ENCODE data around the gene SPIN2B.
A peak's percentile ranks its signal among the peaks of the same experiment; 100 is the strongest.
"Not testable (repeated sequence)": the region's sequence is repeated elsewhere in the genome, so short reads cannot be mapped to it uniquely, and the experiment has no call there.

Gene SPIN2B

GRCh38 chrX:57121162-57121755 lies at the start of gene SPIN2B:
TSS of gene SPIN2B (minus strand) at chrX:57121548.
- H3K4me1 ChIP-seq (ENCODE audit: control insufficient read depth, insufficient read depth, low read length) = no peaks in the 10 kb centered on the region
- peak; percentile 50 for DNase-seq (ENCODE audit: low read depth, low spot score)
- H3K36me3 ChIP-seq (ENCODE audit: control insufficient read depth, insufficient read depth, low read length) = no peaks in the 10 kb centered on the region
- WGBS (ENCODE audit: insufficient coverage, insufficient read length) = no CpG with 5 or more reads among the region's 43 CpGs
- H3K27ac ChIP-seq (ENCODE audit: low read length) = no peak within 1 kb of the TSS
- H3K9me3 ChIP-seq (ENCODE audit: control insufficient read depth, insufficient read depth, low read length) = no peaks in the 10 kb centered on the region
- H3K4me3 ChIP-seq (ENCODE audit: low read length) = peak within 1 kb of the TSS; percentile 89; the same call in 1 of the 2 replicates
- no peaks in the 10 kb centered on the region for H3K27me3 ChIP-seq (ENCODE audit: control insufficient read depth, insufficient read depth, low read length)

- H3K4me3 ChIP-seq (ENCODE audit: low read length) = no peak overlapping the region
- DNase-seq (ENCODE audit: low read depth, low spot score) = no peak
- no peaks in the 10 kb centered on the region for H3K4me1 ChIP-seq (ENCODE audit: control insufficient read depth, insufficient read depth, low read length)
- H3K27ac ChIP-seq (ENCODE audit: low read length) = no peak overlapping the region
- H3K36me3 ChIP-seq (ENCODE audit: control insufficient read depth, insufficient read depth, low read length) = no peaks in the 10 kb centered on the region
- H3K9me3 ChIP-seq (ENCODE audit: control insufficient read depth, insufficient read depth, low read length) = no peaks in the 10 kb centered on the region
- no CpG with 5 or more reads among the region's 5 CpGs for WGBS (ENCODE audit: insufficient coverage, insufficient read length)
- H3K27me3 ChIP-seq (ENCODE audit: control insufficient read depth, insufficient read depth, low read length) = no peaks in the 10 kb centered on the region
Measured at GRCh38 chrX:57156397-57157049, 35.2 kb upstream of the SPIN2B start.

- H3K27me3 ChIP-seq (ENCODE audit: control insufficient read depth, insufficient read depth, low read length) = no peaks in the 10 kb centered on the region
- H3K4me3 ChIP-seq (ENCODE audit: low read length) = no peak overlapping the region
- H3K27ac ChIP-seq (ENCODE audit: low read length) = no peak overlapping the region
- H3K9me3 ChIP-seq (ENCODE audit: control insufficient read depth, insufficient read depth, low read length) = no peaks in the 10 kb centered on the region
- H3K36me3 ChIP-seq (ENCODE audit: control insufficient read depth, insufficient read depth, low read length) = no peaks in the 10 kb centered on the region
- DNase-seq (ENCODE audit: low read depth, low spot score) = no peak
- WGBS (ENCODE audit: insufficient coverage, insufficient read length) = no CpG with 5 or more reads among the region's 2 CpGs
- no peaks in the 10 kb centered on the region for H3K4me1 ChIP-seq (ENCODE audit: control insufficient read depth, insufficient read depth, low read length)
Measured at GRCh38 chrX:57155171-57155570, 33.8 kb upstream of the SPIN2B start.

- not testable (repeated sequence) for H3K4me1 ChIP-seq (ENCODE audit: control insufficient read depth, insufficient read depth, low read length); H3K9me3 ChIP-seq (ENCODE audit: control insufficient read depth, insufficient read depth, low read length); H3K27ac ChIP-seq (ENCODE audit: low read length); H3K27me3 ChIP-seq (ENCODE audit: control insufficient read depth, insufficient read depth, low read length); DNase-seq (ENCODE audit: low read depth, low spot score); H3K36me3 ChIP-seq (ENCODE audit: control insufficient read depth, insufficient read depth, low read length); H3K4me3 ChIP-seq (ENCODE audit: low read length)
- no CpG with 5 or more reads among the region's 8 CpGs for WGBS (ENCODE audit: insufficient coverage, insufficient read length)
Measured at GRCh38 chrX:57152222-57152621, 30.9 kb upstream of the SPIN2B start.

GRCh38 chrX:57138674-57139073 lies 17.3 kb upstream of the SPIN2B start:
- DNase-seq (ENCODE audit: low read depth, low spot score) = no peak
- Histone ChIP-seq H3K27me3 (ENCODE audit: control insufficient read depth, insufficient read depth, low read length) (no peaks in the 10 kb centered on the region), H3K27ac (ENCODE audit: low read length) (no peak overlapping the region), H3K9me3 (ENCODE audit: control insufficient read depth, insufficient read depth, low read length) (no peaks in the 10 kb centered on the region), H3K36me3 (ENCODE audit: control insufficient read depth, insufficient read depth, low read length) (no peaks in the 10 kb centered on the region), H3K4me1 (ENCODE audit: control insufficient read depth, insufficient read depth, low read length) (no peaks in the 10 kb centered on the region; the same call in 1 of the 2 replicates), H3K4me3 (ENCODE audit: low read length) (no peak overlapping the region)
- no CpG with 5 or more reads among the region's 4 CpGs for WGBS (ENCODE audit: insufficient coverage, insufficient read length)

- Histone ChIP-seq H3K27me3 (ENCODE audit: control insufficient read depth, insufficient read depth, low read length) (no peaks in the 10 kb centered on the region), H3K4me3 (ENCODE audit: low read length) (peak overlapping the region; percentile 37; the same call in 1 of the 2 replicates), H3K9me3 (ENCODE audit: control insufficient read depth, insufficient read depth, low read length) (no peaks in the 10 kb centered on the region), H3K36me3 (ENCODE audit: control insufficient read depth, insufficient read depth, low read length) (no peaks in the 10 kb centered on the region), H3K4me1 (ENCODE audit: control insufficient read depth, insufficient read depth, low read length) (no peaks in the 10 kb centered on the region; the same call in 1 of the 2 replicates), H3K27ac (ENCODE audit: low read length) (no peak overlapping the region)
- DNase-seq (ENCODE audit: low read depth, low spot score) = no peak
- WGBS (ENCODE audit: insufficient coverage, insufficient read length) = no CpG with 5 or more reads among the region's 1 CpG
Measured at GRCh38 chrX:57137501-57137900, 16.2 kb upstream of the SPIN2B start.

GRCh38 chrX:57137073-57137472 lies 15.7 kb upstream of the SPIN2B start, which contains the start of gene SPIN2A:
TSS of gene SPIN2A (minus strand) at chrX:57137397. CDS start at chrX:57136597, 800 bp downstream.
- H3K4me3 ChIP-seq (ENCODE audit: low read length) = peak within 1 kb of the TSS; percentile 37; the same call in 1 of the 2 replicates
- not testable (repeated sequence) for H3K27ac ChIP-seq (ENCODE audit: low read length); H3K27me3 ChIP-seq (ENCODE audit: control insufficient read depth, insufficient read depth, low read length); DNase-seq (ENCODE audit: low read depth, low spot score); H3K4me1 ChIP-seq (ENCODE audit: control insufficient read depth, insufficient read depth, low read length); H3K36me3 ChIP-seq (ENCODE audit: control insufficient read depth, insufficient read depth, low read length); H3K9me3 ChIP-seq (ENCODE audit: control insufficient read depth, insufficient read depth, low read length)
- no CpG with 5 or more reads among the region's 27 CpGs for WGBS (ENCODE audit: insufficient coverage, insufficient read length)

- DNase-seq (ENCODE audit: low read depth, low spot score); H3K27me3 ChIP-seq (ENCODE audit: control insufficient read depth, insufficient read depth, low read length); H3K27ac ChIP-seq (ENCODE audit: low read length); H3K9me3 ChIP-seq (ENCODE audit: control insufficient read depth, insufficient read depth, low read length); H3K36me3 ChIP-seq (ENCODE audit: control insufficient read depth, insufficient read depth, low read length); H3K4me1 ChIP-seq (ENCODE audit: control insufficient read depth, insufficient read depth, low read length): not testable (repeated sequence)
- no CpG with 5 or more reads among the region's 3 CpGs for WGBS (ENCODE audit: insufficient coverage, insufficient read length)
- H3K4me3 ChIP-seq (ENCODE audit: low read length) = peak overlapping the region; percentile 9; the same call in 1 of the 2 replicates
Measured at GRCh38 chrX:57136589-57136988, 15.2 kb upstream of the SPIN2B start.

GRCh38 chrX:57135287-57135686 lies 13.9 kb upstream of the SPIN2B start:
- DNase-seq (ENCODE audit: low read depth, low spot score) = no peak
- no peaks in the 10 kb centered on the region for H3K9me3 ChIP-seq (ENCODE audit: control insufficient read depth, insufficient read depth, low read length)
- H3K4me3 ChIP-seq (ENCODE audit: low read length) = no peak overlapping the region
- no CpG with 5 or more reads among the region's 3 CpGs for WGBS (ENCODE audit: insufficient coverage, insufficient read length)
- no peaks in the 10 kb centered on the region for H3K27me3 ChIP-seq (ENCODE audit: control insufficient read depth, insufficient read depth, low read length)
- no peaks in the 10 kb centered on the region for H3K36me3 ChIP-seq (ENCODE audit: control insufficient read depth, insufficient read depth, low read length)
- H3K27ac ChIP-seq (ENCODE audit: low read length) = no peak overlapping the region
- H3K4me1 ChIP-seq (ENCODE audit: control insufficient read depth, insufficient read depth, low read length) = no peaks in the 10 kb centered on the region; the same call in 1 of the 2 replicates

- Histone ChIP-seq H3K4me1 (ENCODE audit: control insufficient read depth, insufficient read depth, low read length) (no peaks in the 10 kb centered on the region; the same call in 1 of the 2 replicates), H3K27ac (ENCODE audit: low read length) (no peak overlapping the region), H3K36me3 (ENCODE audit: control insufficient read depth, insufficient read depth, low read length) (no peaks in the 10 kb centered on the region), H3K4me3 (ENCODE audit: low read length) (no peak overlapping the region), H3K9me3 (ENCODE audit: control insufficient read depth, insufficient read depth, low read length) (no peaks in the 10 kb centered on the region), H3K27me3 (ENCODE audit: control insufficient read depth, insufficient read depth, low read length) (no peaks in the 10 kb centered on the region)
- no peak for DNase-seq (ENCODE audit: low read depth, low spot score)
- no CpG with 5 or more reads among the region's 3 CpGs for WGBS (ENCODE audit: insufficient coverage, insufficient read length)
Measured at GRCh38 chrX:57134702-57135101, 13.4 kb upstream of the SPIN2B start.
